NT2/D1 (cell line): Measurements from ENCODE around the gene ALDH1B1.

ENCODE experiments used
- SUZ12 ChIP-seq: IDR thresholded peaks from 2 replicates; pipeline ENCODE4 v1.6.1; 2011; ENCODE audit not compliant: insufficient read length, insufficient read depth; ENCODE audit errors: extremely low read depth
- YY1 ChIP-seq: IDR thresholded peaks from 2 replicates; pipeline ENCODE4 v1.6.1; 2011; ENCODE audit not compliant: insufficient read length, insufficient read depth
- ZNF274 ChIP-seq: IDR thresholded peaks from 2 replicates; pipeline ENCODE4 v1.6.1; 2011; ENCODE audit warnings: mild to moderate bottlenecking, low read depth, low read length

DNA sequence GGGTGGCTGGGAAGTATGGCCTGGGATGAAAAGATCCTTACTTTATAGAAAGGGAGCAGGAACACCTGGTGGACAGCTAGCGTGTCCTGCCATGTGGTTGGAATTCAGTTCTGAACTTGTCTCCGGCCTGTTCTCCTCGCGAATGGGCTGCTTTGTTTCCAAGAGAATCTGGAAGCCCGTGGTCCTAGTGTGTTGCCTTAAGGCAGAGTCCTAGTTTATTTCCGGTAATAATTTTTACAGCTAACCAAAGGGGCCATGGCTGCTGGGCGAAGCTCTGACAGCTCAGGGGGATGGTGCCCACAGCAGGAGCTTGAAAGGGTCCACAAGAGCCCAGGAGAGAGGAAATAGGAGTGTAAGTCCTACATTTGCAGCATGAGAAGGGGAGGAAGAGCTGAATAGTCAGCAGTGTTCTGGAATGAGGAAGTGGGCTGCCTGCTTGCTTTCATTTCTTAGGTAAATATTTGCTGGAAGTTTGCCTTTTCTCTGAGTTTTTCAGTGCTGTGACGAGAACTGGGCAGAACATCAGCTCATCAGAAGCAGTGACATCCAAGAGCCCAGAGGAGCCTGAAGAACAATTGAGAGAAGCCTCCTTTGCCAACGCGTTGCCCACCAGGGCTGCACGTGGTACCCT is 44.8 kb downstream of the ALDH1B1 start:
- no peak for TF ChIP-seq YY1
- no peak for TF ChIP-seq SUZ12
- TF ChIP-seq ZNF274: no peak
